ENCODE results near the gene GAPT.

Gene GAPT

DNA sequence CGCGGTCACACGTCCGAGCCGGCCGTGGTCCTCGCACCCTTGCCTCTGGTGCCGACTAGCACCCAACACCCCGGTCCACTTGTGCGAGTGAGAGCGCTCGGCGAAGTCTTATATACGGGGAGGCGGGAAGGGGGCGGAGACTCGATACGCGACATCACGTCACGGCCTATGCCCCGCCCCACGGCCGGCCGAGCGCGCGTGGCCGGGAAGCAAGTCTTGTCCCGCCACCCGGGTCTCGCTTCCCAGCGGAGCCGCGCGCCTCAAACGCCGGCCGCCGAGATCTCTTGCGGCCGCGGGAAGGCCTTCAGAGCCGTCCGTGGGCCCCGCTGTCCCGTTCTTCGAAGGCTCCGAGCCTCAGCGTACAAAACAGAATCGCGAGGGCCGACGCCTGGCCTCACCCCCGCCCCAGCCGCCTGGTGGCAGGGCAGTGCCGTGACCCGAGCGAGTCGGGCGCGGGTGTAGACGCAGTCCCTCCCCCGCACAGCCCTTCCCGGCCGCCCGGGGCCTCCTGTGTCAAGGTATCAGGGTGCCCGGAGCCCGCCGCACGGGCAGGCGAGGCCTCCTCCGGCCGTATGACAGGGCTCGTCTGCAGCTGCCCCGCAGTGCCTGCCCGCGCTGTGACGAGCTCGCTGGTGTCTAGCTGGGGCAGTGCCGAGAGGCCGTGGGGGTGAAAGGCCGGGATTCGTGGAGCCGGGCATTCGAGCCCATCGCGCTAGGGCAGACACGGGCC, 31.1 kb upstream of the GAPT start, which contains the start of gene PLK2:
PLK2 (minus strand) TSS at position 85 of the 730 bp plus-strand sequence. CDS start 127 bp downstream, outside the sequence.
- TF ChIP-seq, protein P1, sequence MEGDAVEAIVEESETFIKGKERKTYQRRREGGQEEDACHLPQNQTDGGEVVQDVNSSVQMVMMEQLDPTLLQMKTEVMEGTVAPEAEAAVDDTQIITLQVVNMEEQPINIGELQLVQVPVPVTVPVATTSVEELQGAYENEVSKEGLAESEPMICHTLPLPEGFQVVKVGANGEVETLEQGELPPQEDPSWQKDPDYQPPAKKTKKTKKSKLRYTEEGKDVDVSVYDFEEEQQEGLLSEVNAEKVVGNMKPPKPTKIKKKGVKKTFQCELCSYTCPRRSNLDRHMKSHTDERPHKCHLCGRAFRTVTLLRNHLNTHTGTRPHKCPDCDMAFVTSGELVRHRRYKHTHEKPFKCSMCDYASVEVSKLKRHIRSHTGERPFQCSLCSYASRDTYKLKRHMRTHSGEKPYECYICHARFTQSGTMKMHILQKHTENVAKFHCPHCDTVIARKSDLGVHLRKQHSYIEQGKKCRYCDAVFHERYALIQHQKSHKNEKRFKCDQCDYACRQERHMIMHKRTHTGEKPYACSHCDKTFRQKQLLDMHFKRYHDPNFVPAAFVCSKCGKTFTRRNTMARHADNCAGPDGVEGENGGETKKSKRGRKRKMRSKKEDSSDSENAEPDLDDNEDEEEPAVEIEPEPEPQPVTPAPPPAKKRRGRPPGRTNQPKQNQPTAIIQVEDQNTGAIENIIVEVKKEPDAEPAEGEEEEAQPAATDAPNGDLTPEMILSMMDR (IDR thresholded peaks at IDR 0.05; ENCODE audit: low read depth, low read length, missing control alignments): peak; percentile 32
- peak; percentile 91 for DNase-seq (ENCODE audit: low read depth)
- H3K4me3 ChIP-seq (ENCODE audit: low read depth, low read length): peak within 1 kb of the TSS; percentile 69
- in situ Hi-C loops (cut with HindIII; ENCODE audit: low sequenced_read_pairs): loop anchor here (5.0 to 10.0 kb wide), 3 partner anchors 685 to 1165 kb away; no protein-coding TSS in a partner anchor

DNA sequence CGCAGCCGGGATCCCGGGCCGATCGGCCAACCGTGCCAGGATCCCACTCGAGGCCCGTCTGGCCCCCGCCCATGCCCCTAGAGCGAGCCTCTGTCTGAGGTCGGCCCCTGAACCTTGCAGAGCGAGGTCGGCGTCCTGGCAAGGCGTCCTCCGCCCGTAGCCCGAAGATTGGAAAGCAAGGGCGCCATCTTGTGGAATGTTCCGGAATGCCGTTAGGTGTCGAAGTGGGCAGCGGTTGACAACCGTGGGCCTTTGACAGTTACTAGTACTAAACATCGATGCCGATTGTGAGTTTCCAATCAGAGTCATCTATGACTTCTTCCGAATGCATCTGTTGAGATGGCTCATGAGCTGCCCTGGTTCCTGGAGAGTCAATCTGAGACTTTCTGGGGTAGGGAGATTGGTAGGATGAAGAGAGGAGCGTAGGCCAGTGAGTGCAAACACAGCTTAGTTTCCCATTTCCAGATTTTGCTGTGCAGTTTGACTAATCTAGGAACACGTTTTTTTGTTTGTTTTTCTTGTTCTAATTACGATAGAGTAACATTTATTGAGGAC, 30.4 kb upstream of the GAPT start:
- in situ Hi-C loops (cut with HindIII; ENCODE audit: low sequenced_read_pairs): loop anchor here (5.0 to 10.0 kb wide), 3 partner anchors 686 to 1166 kb away; no protein-coding TSS in a partner anchor
- H3K4me3 ChIP-seq (ENCODE audit: low read depth, low read length): peak overlapping the region; percentile 69
- peak; percentile 75 for DNase-seq (ENCODE audit: low read depth)
- TF ChIP-seq, protein P1 (IDR thresholded peaks at IDR 0.05; ENCODE audit: low read depth, low read length, missing control alignments): peak; percentile 75

DNA sequence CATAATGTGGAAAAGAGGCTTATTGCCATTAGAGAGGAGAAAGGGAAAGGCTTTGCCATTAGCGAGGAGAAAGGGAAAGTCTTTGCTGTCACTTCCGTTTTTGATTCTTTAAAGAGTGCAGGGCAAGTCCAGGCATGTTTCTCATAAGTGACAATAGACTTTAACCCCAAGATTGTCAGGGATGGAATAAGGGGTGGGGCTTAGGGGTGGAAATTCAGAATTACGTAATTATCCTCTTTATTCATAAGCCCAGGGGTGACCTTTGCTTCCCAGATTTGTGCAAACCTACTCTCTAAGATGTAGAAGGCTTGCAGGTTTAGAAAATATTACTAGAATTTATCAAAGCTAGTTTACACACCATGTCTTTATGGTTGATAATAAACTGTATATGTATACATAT, 29.1 kb upstream of the GAPT start:
- in situ Hi-C loops (cut with HindIII; ENCODE audit: low sequenced_read_pairs): loop anchor here (5.0 to 10.0 kb wide), 3 partner anchors 687 to 1167 kb away; no protein-coding TSS in a partner anchor
- no peak for DNase-seq (ENCODE audit: low read depth)
- no peak overlapping the region for H3K4me3 ChIP-seq (ENCODE audit: low read depth, low read length)
- TF ChIP-seq, protein P1 (IDR thresholded peaks at IDR 0.05; ENCODE audit: low read depth, low read length, missing control alignments): no peak

DNA sequence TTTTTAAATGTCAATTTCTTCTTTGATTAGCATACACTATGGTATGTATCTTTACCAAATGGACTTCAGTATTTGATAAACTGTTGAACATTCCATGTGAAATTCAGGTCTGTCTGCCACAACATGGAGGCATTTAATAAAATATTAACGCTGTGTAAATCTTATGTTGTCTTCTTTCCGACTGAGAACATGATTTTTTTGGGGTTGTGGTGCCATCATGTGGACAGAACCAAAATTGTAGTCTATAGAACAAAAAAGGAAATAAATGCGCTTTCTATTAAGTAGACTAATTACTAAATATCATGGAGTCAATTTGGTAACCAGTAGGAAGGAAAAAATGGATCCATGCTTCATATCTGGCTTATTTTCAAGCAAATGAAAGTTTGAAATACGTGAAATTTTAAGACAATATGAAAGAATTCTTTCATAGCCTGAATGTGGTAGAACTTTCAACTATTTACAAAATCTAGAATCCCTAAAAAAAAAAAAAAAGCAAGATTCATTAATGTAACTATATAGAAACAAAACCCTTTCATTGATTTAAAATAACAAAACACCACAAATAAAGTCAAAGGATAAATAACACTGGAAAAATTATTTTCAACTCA, 28.5 kb upstream of the GAPT start:
- in situ Hi-C loops (cut with HindIII; ENCODE audit: low sequenced_read_pairs): loop anchor here (5.0 to 10.0 kb wide), 3 partner anchors 688 to 1168 kb away; no protein-coding TSS in a partner anchor
- no peak for DNase-seq (ENCODE audit: low read depth)
- H3K4me3 ChIP-seq (ENCODE audit: low read depth, low read length): no peak overlapping the region
- TF ChIP-seq, protein P1 (IDR thresholded peaks at IDR 0.05; ENCODE audit: low read depth, low read length, missing control alignments): peak; percentile 27

DNA sequence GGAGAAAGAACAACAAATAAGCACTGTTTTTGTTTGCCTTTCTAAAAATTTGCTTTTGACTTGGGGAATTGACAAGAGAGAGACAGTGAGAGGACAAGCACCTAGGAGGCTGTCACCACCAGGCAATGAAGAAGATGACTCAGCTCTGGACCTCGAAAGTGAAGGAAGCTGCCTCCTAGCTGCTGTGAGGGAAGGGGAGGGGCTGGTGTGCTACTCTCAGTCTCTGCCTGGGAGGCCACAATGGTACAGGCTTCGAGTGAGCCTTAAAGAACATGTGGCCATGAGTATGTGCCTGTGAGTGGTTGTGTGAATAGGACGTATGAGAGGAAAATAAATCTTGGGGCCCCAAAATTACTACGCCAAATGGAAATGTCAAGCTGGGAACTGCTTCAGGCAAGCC, 24.3 kb upstream of the GAPT start:
- TF ChIP-seq, protein P1 (IDR thresholded peaks at IDR 0.05; ENCODE audit: low read depth, low read length, missing control alignments): no peak
- DNase-seq (ENCODE audit: low read depth): no peak
- H3K4me3 ChIP-seq (ENCODE audit: low read depth, low read length): no peak overlapping the region
- in situ Hi-C loops (cut with HindIII; ENCODE audit: low sequenced_read_pairs): loop anchor here (10.0 kb wide), 2 partner anchors 692 to 1172 kb away; no protein-coding TSS in a partner anchor

DNA sequence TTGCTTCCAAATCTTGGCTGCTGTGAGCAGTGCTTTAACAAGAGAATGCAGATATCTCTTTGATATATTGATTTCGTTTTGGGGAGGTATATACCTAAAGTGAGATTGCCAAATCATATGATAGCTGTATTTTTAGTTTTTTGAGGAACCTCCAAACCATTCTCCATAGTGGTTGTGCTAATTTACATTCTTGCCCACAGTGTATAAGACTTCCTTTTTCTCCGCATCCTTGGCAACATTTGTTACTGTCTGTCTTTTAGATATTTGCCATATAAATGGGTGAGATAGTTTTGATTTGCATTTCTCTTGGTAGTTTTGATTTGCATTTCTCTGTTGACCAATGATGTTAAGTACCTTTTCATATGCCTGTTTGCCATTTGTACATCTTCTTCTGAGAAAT, 21.3 kb upstream of the GAPT start:
- H3K4me3 ChIP-seq (ENCODE audit: low read depth, low read length): no peak overlapping the region
- TF ChIP-seq, protein P1 (IDR thresholded peaks at IDR 0.05; ENCODE audit: low read depth, low read length, missing control alignments): no peak
- in situ Hi-C loops (cut with HindIII; ENCODE audit: low sequenced_read_pairs): loop anchor here (10.0 kb wide), 2 partner anchors 695 to 1175 kb away; no protein-coding TSS in a partner anchor
- DNase-seq (ENCODE audit: low read depth): no peak

Data from astrocyte of the cerebellum (primary cell).